KBM-7 (cell line): Measurements from ENCODE around the gene EFCAB11.

ENCODE experiments used
- DNase-seq: peaks from one replicate; pipeline ENCODE4 v3.0.0-alpha.2; 2015
- in situ Hi-C: fragments of 300-500 bp; cut with MboI; formaldehyde crosslinking; loops from 2 replicates; pipeline ENCODE4 v1.14.3; 2020; ENCODE audit warnings: low sequenced_read_pairs, low pct_unique_long_range_greater_than_20kb, mixed read lengths

Gene EFCAB11

DNA sequence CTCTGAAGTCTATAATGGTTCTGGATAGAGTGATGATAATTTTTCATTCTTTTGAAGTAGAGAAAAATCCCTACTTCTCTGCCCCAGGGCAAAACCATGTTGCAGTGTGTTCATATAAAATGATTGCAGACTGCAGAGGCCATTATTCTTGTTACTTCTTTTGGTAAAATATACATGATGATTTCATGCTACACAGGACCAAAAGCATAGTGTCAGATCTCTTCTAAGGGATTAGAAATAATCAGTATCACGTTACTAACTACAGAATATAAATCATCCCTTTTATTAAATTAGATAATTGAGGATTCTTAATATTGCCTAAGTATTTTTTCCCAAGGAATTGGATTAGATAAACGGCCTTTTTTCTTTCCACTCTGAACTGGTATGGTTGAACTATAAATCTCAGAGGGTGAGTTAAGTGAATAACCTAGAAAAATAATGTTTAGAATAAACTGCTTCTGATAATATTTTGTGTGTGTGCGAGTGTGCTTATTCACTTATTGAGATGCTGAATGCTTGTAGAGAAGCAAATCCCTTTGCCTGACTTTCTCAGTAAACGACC lies 156.2 kb downstream of the EFCAB11 start:
- in situ Hi-C loops = no loop called here

DNA sequence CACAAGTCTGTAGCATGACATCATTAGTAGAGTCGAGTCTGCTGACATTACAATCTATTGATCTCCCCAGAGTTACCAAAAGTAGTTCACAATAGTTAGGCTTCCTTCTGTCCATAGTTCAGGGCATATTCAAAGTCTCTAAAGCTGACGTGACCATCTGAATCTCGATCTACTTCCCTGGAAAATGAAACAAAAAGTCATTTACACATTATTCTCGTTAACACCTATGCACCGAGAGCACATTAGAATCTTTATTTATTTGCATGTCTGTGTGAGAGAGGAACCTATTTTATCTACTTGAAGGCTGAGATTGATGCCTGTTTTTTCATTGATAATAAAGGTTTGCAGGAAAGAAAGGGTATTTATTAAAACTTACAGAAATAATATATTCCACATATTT lies 157.4 kb downstream of the EFCAB11 start:
- in situ Hi-C loops = no loop called here
- no peak for DNase-seq

More for the DNA sequence above, 156.2 kb downstream of the EFCAB11 start:
- no peak for DNase-seq

DNA sequence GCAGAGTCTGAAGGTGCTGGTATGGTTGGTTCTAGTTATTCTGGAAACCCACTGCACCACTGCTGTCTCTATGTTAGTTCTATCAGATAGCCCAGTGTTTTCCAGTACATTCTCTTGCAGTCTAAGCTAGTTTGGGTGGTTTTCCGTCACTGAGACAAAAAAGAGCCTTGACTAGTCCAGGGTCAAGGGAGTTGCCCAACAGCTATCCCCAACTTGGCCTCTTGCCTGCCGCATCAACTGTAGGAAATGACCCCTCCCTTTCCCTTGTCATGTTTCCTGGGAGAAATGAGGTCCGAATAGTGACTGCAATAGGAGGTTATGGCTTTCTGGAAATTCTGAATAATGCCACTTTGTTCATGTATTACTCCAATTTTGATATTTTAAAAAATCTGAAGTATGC lies 160.4 kb downstream of the EFCAB11 start:
- in situ Hi-C loops = no loop called here
- DNase-seq = no peak

DNA sequence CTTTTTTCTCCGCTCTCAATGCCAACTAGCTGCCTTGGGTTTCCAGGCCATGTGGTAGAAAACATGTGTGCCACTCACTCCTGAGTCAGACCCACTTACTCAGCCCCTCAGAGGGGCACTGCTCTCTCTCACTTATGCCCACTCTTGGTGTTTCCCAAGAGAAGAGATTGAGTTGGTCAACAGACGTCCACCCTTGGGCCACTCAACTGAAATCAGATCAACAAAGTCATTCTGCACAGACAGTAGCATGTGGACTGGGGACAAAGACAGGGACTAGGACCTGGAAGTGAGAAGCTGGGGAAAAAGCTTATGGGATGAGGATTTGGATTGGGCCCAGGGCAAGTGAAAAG lies 161.2 kb downstream of the EFCAB11 start:
- no peak for DNase-seq
- in situ Hi-C loops = no loop called here

DNA sequence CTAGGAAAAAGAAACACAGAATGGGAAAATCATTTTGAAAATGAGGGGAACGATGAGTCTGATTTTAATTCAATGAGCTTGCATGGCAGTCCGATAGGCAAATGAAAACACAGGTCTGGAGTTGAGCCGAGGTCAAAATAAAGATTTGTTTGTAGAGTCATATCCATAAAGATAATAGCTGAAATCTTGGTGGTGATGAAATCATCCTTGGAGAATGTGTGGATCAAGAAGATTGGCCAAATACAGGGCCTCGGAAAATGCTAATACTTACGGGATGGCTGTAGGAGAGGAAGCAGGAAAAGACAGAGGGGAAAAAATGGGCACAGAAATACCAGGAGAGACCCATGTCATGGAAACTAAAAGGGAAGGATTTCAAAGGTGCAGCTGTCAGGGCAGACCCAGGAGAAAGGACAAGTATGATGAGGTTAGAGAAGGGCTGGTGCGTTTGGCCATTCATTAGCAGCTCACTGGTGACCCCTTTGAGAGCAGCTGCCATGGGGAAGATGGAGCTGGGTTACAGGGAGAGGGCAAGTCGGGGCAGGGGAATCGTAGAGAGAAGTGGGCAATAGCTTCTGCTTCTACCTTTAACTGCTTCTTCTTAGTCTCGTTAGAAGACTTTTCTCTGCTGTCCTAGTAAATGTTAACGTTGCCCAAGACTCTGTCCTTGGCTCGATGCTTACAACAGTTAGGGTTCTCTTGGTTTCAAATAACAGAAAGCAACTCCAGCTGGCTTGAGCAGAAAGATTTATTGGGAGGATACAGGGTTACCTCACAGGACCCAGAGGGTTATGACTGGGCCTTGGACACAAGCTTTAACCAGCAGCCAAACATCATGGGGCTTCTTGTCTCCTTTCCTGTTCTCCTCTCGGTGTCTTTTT lies 161.8 kb downstream of the EFCAB11 start:
- no peak for DNase-seq
- in situ Hi-C loops = no loop called here

DNA sequence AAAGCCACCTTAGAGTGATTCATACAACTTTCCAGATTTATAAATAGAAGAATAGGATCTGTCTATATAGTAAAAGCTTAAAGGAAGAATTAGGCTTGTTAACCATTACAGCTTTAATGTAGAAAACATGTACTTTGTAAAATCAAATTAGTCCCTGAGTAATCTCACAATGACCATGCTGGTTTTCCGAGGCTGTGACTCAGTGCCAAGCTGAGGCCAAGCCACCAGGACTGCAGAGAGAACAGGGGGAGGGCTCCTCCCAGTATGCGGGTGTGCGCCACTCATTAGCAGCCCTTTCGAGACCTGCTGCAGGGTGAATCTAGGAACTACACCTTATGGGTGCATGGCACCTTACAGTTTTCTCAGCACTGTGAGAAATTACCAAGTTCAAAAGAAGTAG lies 167.0 kb downstream of the EFCAB11 start:
- in situ Hi-C loops = no loop called here
- no peak for DNase-seq

DNA sequence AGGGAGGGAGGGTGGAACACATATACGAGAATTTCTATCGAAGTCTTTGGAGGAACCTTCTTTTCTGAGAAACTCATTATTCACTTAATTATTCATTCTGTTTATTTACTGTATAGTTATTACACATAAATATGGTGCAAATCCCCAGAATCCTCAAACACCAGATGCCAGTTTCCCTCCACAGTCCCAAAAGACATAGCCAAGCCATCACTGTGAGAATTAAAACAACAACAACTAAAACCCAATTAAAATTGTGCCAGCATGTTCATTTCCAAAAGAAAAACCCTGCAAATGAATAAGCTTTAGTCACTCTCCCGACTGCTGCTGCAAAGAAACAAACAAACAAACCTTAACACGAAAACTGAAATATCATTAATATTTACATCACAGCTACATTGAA lies 173.5 kb downstream of the EFCAB11 start:
- in situ Hi-C loops = no loop called here

DNA sequence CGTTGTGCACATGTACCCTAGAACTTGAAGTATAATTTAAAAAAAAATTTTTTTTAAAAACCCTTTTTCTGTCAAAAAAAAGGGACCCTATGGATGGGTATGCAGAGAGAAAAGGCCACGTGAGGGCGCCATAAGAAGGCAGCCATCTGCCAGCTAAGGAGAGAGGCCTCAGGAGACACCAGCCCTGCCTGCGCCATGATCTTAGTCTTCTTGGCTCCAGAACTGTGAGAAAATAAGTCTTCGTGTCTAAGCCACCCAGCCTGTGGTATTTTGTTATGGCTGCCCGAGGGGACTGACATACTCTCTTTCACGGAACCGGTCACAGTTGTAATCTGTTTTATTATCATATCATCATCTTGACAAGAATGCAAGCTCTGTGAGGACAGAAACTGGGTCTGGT lies 174.8 kb downstream of the EFCAB11 start:
- in situ Hi-C loops = no loop called here
- no peak for DNase-seq

More for the DNA sequence above, 173.5 kb downstream of the EFCAB11 start:
- DNase-seq = no peak

DNA sequence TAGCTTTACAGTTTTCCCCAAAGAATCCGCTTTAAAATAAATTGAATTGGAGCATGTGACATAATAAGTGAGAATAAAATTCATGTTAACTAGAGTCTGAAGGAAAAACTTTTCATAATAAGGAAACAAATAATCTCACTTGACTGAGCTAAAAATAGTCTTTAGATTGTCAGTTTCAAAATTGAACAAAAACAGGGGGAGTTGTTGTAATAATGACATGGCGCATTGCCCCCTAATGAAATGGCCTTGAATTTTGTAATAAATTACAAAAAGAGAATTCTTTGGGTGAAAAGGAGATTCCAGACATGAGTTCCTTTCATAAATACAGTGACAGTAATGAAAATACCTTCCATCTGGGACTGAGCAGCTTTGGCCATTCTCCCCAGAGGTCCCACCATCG lies 178.6 kb downstream of the EFCAB11 start:
- DNase-seq = no peak
- in situ Hi-C loops = no loop called here

DNA sequence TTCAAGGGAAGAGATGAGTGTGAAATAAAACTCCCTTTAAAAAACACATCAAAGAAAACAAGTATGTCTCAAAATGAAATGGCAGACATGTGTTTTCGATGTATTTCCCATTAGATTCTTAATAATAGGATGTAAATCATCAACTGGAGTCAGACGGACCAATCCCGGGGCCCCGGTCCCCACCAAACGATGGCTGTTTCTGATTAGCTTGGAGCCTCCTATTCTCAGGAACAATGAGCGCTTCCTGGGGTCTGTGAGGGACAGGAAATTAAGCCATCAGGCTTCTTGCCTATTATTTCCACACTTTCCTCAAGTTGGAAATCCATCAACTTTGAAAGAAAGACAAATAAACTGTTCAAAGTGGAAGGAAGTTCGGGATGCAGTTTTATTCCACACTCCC lies 179.4 kb downstream of the EFCAB11 start:
- in situ Hi-C loops = no loop called here
- DNase-seq = no peak

DNA sequence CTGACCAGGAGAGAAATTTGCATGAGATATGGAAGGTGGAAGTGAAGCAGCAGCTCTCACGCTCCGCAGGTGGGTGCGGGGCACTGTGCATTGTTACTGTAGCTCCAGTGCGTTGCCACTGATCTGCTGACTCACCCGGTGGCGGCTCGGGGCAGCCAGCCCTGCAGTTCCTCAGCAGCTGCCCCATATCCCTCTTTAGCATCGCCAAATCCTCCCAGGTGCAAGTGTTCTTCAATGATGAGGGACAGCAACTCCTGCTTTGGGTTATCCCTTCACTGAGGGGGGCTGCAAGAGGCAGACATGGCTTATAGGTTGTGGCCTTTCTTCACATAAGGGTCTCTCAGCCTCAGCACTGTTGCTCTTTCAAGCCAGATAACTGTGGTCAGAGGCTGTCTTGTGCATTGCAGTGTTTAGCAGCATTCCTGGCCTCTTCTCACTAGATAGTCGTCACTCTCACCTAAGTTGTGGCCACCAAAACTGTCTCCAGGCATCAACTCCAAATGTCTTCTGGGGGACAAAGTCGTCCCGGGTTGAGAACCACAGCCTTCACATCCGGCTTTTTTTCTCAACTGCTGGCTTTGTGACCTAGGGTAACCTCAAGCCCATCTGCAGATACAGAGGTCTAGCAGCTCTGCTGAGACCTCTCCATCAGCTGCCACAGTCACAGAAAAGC lies 180.8 kb downstream of the EFCAB11 start:
- peak; percentile 80 for DNase-seq
- in situ Hi-C loops = loop anchor here (25.0 kb wide), 1 partner anchor 736 kb away; no protein-coding TSS in a partner anchor

DNA sequence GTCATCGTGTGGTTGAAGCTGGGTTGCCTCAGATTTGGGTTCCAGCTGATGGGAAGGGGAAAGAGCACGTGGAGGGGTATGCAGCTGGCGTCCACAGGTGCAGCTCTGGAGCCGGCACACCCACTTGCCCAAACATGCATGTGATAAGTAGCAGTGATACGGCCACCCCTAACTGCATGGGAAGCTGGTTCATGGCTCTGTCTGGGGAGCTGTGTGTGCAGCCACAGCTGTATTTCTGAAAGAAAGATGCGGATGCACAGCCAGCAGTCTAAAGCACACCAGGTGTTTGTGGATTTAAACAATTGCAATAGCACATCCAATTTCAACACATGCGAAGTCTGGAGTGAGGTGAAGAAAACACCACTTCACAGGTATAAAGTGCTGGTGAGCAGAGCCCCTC lies 181.4 kb downstream of the EFCAB11 start:
- in situ Hi-C loops = loop anchor here (25.0 kb wide), 1 partner anchor 736 kb away; no protein-coding TSS in a partner anchor
- DNase-seq = no peak

DNA sequence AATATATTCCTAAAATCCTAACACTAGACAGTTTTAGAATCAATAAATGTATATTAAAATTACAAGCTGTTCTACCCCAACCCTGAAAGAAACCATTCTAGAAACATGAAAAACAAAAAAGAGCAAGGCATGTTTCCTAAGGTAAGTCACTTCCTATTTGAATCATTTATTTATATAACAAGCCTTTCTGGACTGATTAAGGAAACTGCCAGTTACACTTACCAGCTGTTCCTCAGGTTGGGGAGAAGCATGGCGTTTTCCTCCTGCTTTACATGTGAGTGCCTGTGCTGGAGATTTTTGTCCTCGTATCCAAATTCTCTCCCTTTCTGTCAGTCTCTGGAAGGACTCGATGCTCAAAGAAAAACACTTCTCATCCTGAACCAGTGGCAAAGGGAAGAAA lies 183.3 kb downstream of the EFCAB11 start:
- in situ Hi-C loops = loop anchor here (25.0 kb wide), 1 partner anchor 734 kb away; no protein-coding TSS in a partner anchor
- DNase-seq = no peak

DNA sequence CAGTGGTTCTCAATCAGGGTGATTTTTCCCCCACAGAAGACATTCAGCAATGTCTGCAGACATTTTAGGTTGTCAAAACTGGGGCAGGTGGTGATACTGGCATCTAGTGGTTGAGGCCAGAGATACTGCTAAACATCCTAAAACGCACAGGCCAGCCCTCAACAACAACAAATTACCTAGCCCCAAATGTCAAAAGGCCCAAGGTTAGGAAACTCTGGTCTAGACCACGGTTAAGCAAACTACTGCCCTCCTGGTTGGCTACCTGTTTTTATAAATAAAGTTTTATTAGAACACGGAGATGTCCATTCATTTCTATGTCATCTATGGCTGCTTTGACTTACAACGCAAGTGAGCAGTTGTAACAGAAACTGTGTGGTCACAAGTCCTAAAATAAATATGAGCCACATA lies 186.7 kb downstream of the EFCAB11 start:
- in situ Hi-C loops = loop anchor here (25.0 kb wide), 1 partner anchor 731 kb away; no protein-coding TSS in a partner anchor
- peak; percentile 72 for DNase-seq

DNA sequence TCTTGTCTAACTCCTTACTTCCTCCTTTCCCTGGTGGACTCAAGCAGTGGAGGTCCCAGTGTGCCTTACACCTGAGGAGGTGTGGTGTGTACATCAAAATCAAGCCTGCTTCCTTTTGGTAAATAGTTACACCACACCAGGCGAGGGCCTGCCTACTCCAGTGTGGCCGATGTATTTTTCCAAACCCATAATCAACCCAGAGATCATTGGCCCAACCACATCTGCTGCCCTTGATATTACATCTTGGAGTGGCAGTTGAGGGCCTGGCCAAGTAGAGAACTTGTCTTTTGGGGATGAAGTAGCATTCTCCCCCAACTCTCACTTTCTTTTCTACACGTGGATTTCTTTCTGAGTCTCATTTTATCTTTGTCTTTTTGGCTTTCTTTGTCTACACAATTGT lies 187.4 kb downstream of the EFCAB11 start:
- in situ Hi-C loops = loop anchor here (25.0 kb wide), 1 partner anchor 730 kb away; no protein-coding TSS in a partner anchor
- DNase-seq = peak; percentile 31

DNA sequence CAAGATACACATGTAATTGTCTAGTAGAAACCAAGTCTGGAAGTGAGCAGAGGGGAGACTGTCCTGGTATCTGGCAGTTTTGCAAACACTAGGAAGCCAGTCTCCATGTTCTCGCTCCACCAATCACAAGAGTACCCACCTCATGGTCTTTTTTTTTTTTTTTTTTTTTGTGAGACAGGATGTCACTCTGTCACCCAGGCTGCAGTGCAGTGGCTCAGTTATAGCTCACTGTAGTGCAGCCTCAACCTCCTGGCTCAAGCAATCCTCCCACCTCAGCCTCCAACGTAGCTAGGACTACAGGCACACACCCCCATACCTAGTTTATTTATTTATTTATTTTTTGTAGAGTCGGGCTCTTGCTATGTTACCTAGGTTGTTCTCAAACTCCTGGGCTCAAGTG lies 189.2 kb downstream of the EFCAB11 start:
- in situ Hi-C loops = loop anchor here (25.0 kb wide), 1 partner anchor 728 kb away; no protein-coding TSS in a partner anchor
- DNase-seq = no peak

DNA sequence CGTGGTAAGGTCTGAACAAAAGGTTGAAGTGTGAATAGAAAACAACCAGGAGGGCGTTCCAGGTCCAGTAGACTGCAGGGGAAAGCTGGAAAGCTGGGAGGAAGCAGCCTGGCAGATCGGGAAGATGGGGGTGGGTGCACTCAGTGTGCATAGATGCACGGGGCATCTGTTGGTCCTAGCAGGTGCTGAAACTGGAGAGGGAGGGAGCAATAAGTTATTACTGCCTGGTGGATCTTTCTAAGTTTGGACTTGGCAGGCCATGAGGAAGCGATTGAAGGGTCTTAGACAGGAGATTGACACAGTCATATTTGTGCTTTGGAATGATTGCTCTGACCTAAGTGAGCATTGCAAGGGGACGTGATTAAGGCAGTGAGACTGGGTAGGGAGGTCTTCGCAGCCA lies 194.4 kb downstream of the EFCAB11 start:
- in situ Hi-C loops = loop anchor here (25.0 kb wide), 1 partner anchor 723 kb away; no protein-coding TSS in a partner anchor
- DNase-seq = no peak

DNA sequence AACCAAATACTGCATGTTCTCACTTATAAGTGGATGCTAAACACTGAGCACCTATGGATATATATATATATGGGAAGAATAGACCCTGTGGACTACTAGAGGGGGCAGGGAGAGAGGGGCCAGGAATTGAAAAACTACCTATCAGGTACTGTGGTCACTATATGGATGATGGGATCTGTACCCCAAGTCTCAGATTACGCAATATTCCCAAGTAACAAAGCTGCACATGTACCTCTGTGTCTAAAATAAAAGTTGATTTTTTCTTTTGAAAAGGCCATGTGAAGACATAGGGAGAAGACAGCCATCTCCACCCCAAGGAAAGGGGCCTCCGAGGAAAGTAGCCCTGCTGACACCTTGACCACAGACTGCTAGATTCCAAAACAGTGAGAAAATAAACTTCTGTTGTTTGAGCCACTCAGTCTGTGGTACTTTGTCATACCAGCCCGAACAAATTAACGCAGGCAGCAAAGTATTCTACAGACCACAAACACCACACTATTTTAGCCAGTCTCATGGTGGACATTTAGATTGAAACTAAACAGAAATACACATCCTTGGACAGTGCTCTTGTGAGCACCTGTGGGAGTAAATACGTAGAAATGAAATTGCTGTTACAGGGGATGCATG lies 197.1 kb downstream of the EFCAB11 start:
- DNase-seq = no peak
- in situ Hi-C loops = loop anchor here (25.0 kb wide), 1 partner anchor 720 kb away; no protein-coding TSS in a partner anchor

DNA sequence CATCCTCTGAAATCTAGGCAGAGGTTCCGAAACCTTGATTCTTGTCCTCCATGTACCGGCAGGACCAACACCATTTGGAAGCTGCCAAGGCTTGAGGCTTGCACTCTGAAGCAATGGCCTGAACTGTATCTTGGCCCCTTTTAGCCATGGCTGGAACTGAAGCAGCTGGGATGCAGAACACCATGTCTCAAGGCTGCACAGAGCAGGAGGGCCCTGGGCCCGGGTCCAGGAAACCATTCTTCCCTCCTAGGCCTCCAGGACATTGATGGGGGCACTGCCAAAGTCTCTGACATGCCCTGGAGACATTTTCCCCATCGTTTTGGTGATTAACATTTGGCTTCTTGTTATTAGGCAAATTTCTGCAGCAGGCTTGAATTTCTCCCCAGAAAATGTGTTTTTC lies 198.7 kb downstream of the EFCAB11 start:
- no peak for DNase-seq
- in situ Hi-C loops = loop anchor here (25.0 kb wide), 1 partner anchor 719 kb away; no protein-coding TSS in a partner anchor
